HCT116 (cell line): ENCODE results near the gene DNAJC4. TPM values are rescaled to one million over a fixed set of nuclear protein-coding genes. Genes with fewer than 3 reads are reported as not detected.
A peak's percentile ranks its signal among the peaks of the same experiment; 100 is the strongest.

Experiments used
- ATAC-seq: fragments of 200-7000 bp; cut with Tn5 transposase; 2 replicates; pipeline ENCODE4 v1.9.1; 2020; ENCODE audit warnings: mild to moderate bottlenecking, moderate library complexity
- BruUV-seq: library from RNA; stranded (reverse); fragments of 400-500 nt; replicated peaks from 2 replicates; lab custom pipeline; 2021; lab: Mats Ljungman, UMichigan
- CTCF ChIA-PET: fragments of 300-600 bp; sonication (Branson Sonifier 250); formaldehyde crosslinking; loops from one replicate; lab custom pipeline; 2021; ENCODE audit warnings: antibody characterized with exemption; lab: Charles Lee
- POLR2A ChIA-PET: fragments of 300-600, 350-600 bp; sonication (Branson Sonifier 250); formaldehyde crosslinking; loops from one replicate; lab custom pipeline; 2021; ENCODE audit warnings: antibody characterized with exemption; lab: Charles Lee
- RAD21 ChIA-PET, 2 experiments: fragments of 300-600 bp; sonication (Branson Sonifier 250); formaldehyde crosslinking; loops; one replicate each; lab custom pipeline; 2023; ENCODE audit warnings: low total read pairs in 2 of 2; ENCODE audit not compliant: uncharacterized antibody in 2 of 2, unreplicated experiment in 2 of 2, low non-redundant PET in 1 of 2; lab: Charles Lee
- DNase-seq: peaks from one replicate; pipeline ENCODE4 v3.0.0-alpha.2; 2010; ENCODE audit warnings: low read depth, low spot score
- H2AFZ ChIP-seq: fragments of 200-600 bp; shearing (Covaris generic), sonication (generic); 2 replicates; pipeline ENCODE4 v1.6.1; 2017; ENCODE audit warnings: low read depth, mixed run types, mixed read lengths, antibody characterized with exemption, low read length; ENCODE audit not compliant: poor library complexity, severe bottlenecking
- H3K27ac ChIP-seq: 2 replicates; pipeline ENCODE4 v1.5.1; 2012; ENCODE audit warnings: low read depth, low read length
- H3K27me3 ChIP-seq: fragments of 200-600 bp; sonication (generic); 2 replicates; pipeline ENCODE4 v1.6.1; 2016; ENCODE audit warnings: mixed run types, low read length, mixed read lengths; ENCODE audit not compliant: insufficient read depth
- H3K36me3 ChIP-seq, 2 experiments: fragments of 200-500 bp in 1 of 2; fragments of 200-600 bp in 1 of 2; sonication (Bioruptor generic) in 1 of 2; sonication (generic) in 1 of 2; 2 replicates each; pipeline versions ENCODE4 v1.5.1 to v1.6.1; 2014 to 2016; ENCODE audit warnings: low read length in 2 of 2, inconsistent platforms in 1 of 2, mixed read lengths in 1 of 2, mixed run types in 1 of 2; ENCODE audit not compliant: insufficient read depth in 2 of 2, control insufficient read depth in 1 of 2
- H3K4me1 ChIP-seq, 2 experiments: fragments of 200-600 bp in 1 of 2; sonication (generic) in 1 of 2; 2 replicates each; pipeline versions ENCODE4 v1.5.1 to v1.6.1; 2012 to 2017; ENCODE audit warnings: low read length in 2 of 2, inconsistent platforms in 1 of 2, mild to moderate bottlenecking in 1 of 2, mixed read lengths in 1 of 2, mixed run types in 1 of 2, moderate library complexity in 1 of 2; ENCODE audit not compliant: insufficient read depth in 2 of 2, control insufficient read depth in 1 of 2
- H3K4me2 ChIP-seq: fragments of 200-600 bp; sonication (generic); 2 replicates; pipeline ENCODE4 v1.6.1; 2017; ENCODE audit warnings: mixed run types, low read length, mixed read lengths
- H3K4me3 ChIP-seq, 2 experiments: fragments of 200-600 bp in 1 of 2; sonication (generic) in 1 of 2; replicated peaks in 1 of 2; 2 replicates each; pipeline ENCODE4 v1.5.1; 2011 to 2016; ENCODE audit warnings: low read length in 2 of 2, control low read depth in 1 of 2, low read depth in 1 of 2, mild to moderate bottlenecking in 1 of 2, mixed read lengths in 1 of 2, mixed run types in 1 of 2
- H3K79me2 ChIP-seq: fragments of 200-600 bp; sonication (generic); 2 replicates; pipeline ENCODE4 v1.6.1; 2017; ENCODE audit warnings: mild to moderate bottlenecking, mixed run types, low read length, moderate library complexity, mixed read lengths; ENCODE audit not compliant: insufficient read depth
- H3K9ac ChIP-seq: fragments of 200-600 bp; sonication (generic); 2 replicates; pipeline ENCODE4 v1.6.1; 2016; ENCODE audit warnings: low read length, mixed read lengths
- H3K9me2 ChIP-seq: fragments of 200-600 bp; sonication (generic), shearing (Covaris generic); 2 replicates; pipeline ENCODE4 v1.6.1; 2017; ENCODE audit warnings: mixed run types, mild to moderate bottlenecking, moderate library complexity; ENCODE audit not compliant: insufficient read depth
- H3K9me3 ChIP-seq, 2 experiments: fragments of 200-500 bp in 1 of 2; fragments of 200-600 bp in 1 of 2; sonication (Bioruptor generic) in 1 of 2; sonication (generic) in 1 of 2; 2 replicates each; pipeline ENCODE4 v1.6.1; 2014 to 2017; ENCODE audit warnings: low read length in 2 of 2, mixed read lengths in 2 of 2, inconsistent platforms in 1 of 2, low read depth in 1 of 2, mild to moderate bottlenecking in 1 of 2, mixed run types in 1 of 2, moderate library complexity in 1 of 2; ENCODE audit not compliant: control insufficient read depth in 1 of 2, insufficient read depth in 1 of 2
- H4K20me1 ChIP-seq: fragments of 200-600 bp; sonication (generic), shearing (Covaris generic); 2 replicates; pipeline ENCODE4 v1.6.1; 2017; ENCODE audit warnings: mixed run types, mild to moderate bottlenecking, moderate library complexity; ENCODE audit not compliant: insufficient read depth
- CBX3 ChIP-seq: IDR thresholded peaks from 2 replicates; pipeline ENCODE4 v1.6.1; 2012; ENCODE audit warnings: low read depth
- EZH2 ChIP-seq: fragments of 200-600 bp; sonication (generic); IDR thresholded peaks from 2 replicates; pipeline ENCODE4 v1.6.1; 2017; ENCODE audit warnings: antibody characterized with exemption, mixed run types
- POLR2AphosphoS5 ChIP-seq: IDR thresholded peaks from 2 replicates; pipeline ENCODE4 v1.6.1; 2011; ENCODE audit warnings: mild to moderate bottlenecking, low read depth, low read length, moderate library complexity
- SP1 ChIP-seq: IDR thresholded peaks from 2 replicates; pipeline ENCODE4 v1.6.1; 2012; ENCODE audit warnings: low read depth
- ZBTB33 ChIP-seq: IDR thresholded peaks from 2 replicates; pipeline ENCODE4 v1.6.1; 2011; ENCODE audit warnings: mild to moderate bottlenecking, low read length, moderate library complexity; ENCODE audit not compliant: insufficient replicate concordance; ENCODE audit errors: extremely low read depth
- ZFX ChIP-seq: fragments of 450-650 bp; IDR thresholded peaks from 2 replicates; pipeline ENCODE4 v1.6.1; 2017
- intact Hi-C: fragments of 100-400 bp; cut with micrococcal nuclease; formaldehyde crosslinking; loops from 2 replicates; pipeline ENCODE4 v1.10.0; 2022
- total RNA-seq: library from RNA; stranded (reverse); gene quantifications from one replicate; pipeline ENCODE4 v1.2.1, GENCODE V29; 2021; ENCODE audit not compliant: unreplicated experiment

Gene DNAJC4
- total RNA-seq, 1 experiment from 2014 or later, result 25.8 TPM

- CTCF ChIA-PET, result interaction anchor here (1.0 to 2.3 kb wide), 3 partner anchors 18 to 168 kb away, joined by 3 to 15 read pairs (median 11); no protein-coding TSS in a partner anchor
- TF ChIP-seq EZH2, result no peak
- TF ChIP-seq POLR2AphosphoS5, result no peak
- TF ChIP-seq CBX3, result no peak
- TF ChIP-seq SP1, result no peak
- TF ChIP-seq ZBTB33, result no peak
- TF ChIP-seq ZFX, result peak; percentile 47; the same call in 1 of the 2 replicates
- DNase-seq (no peak), ATAC-seq (no peak)
- no peak overlapping the region for H3K9ac ChIP-seq
- BruUV-seq, result no TSS peak
- peaks cover 26% of the 10 kb centered on the region for H3K79me2 ChIP-seq
- POLR2A ChIA-PET, result interaction anchor here (0.6 to 1.7 kb wide), 9 partner anchors 10 to 170 kb away, joined by 3 to 12 read pairs (median 5); partner anchors contain the start of genes PRDX5 and TRMT112
- H3K9me3 ChIP-seq, result no peaks in the 10 kb centered on the region
- intact Hi-C loops, result loop anchor here (5.0 kb wide), 1 partner anchor 116 kb away; the partner anchor contains the start of gene CATSPERZ
- RAD21 ChIA-PET, result interaction anchor here (0.8 to 1.0 kb wide), 2 partner anchors 18 to 40 kb away, joined by 3 read pairs; partner anchors contain the start of genes NUDT22 (in 1 of the 2) and TRPT1 (in 1 of the 2)
- no peak overlapping the region for H2AFZ ChIP-seq
- H3K27ac ChIP-seq, result no peak overlapping the region
- H4K20me1 ChIP-seq, result peaks cover 12% of the 10 kb centered on the region
- peaks cover 21 to 41% of the 10 kb centered on the region in 2 experiments for H3K4me1 ChIP-seq
- no peak overlapping the region for H3K4me2 ChIP-seq
- no peaks in the 10 kb centered on the region for H3K9me2 ChIP-seq
- H3K36me3 ChIP-seq, result peaks cover 8 to 19% of the 10 kb centered on the region in 2 experiments; a peak in 3 of 4 replicates
- no peaks in the 10 kb centered on the region for H3K27me3 ChIP-seq
- H3K4me3 ChIP-seq, result no peak overlapping the region
These were observed 43.7 kb upstream of the DNAJC4 start for GRCh38 chr11:64186492-64187165.
